GM21423 (cell line): ENCODE results near the gene IFRD2.
"Not testable (repeated sequence)": the region's sequence is repeated elsewhere in the genome, so short reads cannot be mapped to it uniquely, and the experiment has no call there.

Experiments used
- ATAC-seq: cut with Tn5 transposase; IDR thresholded peaks from one replicate; pipeline ENCODE4 v1.9.1; 2021; ENCODE audit warnings: mild to moderate bottlenecking, moderate library complexity; ENCODE audit not compliant: unreplicated experiment

The IFRD2 gene

GRCh38 chr3:50255251-50255615, 37.0 kb downstream of the IFRD2 start:
- ATAC-seq: no peak

- ATAC-seq: no peak
Observed at GRCh38 chr3:50254577-50255250, 37.5 kb downstream of the IFRD2 start.

- no peak for ATAC-seq
Observed at GRCh38 chr3:50251220-50251619, 41.0 kb downstream of the IFRD2 start.

- ATAC-seq: no peak
Observed at GRCh38 chr3:50250514-50250913, 41.7 kb downstream of the IFRD2 start.

- ATAC-seq: no peak
Observed at GRCh38 chr3:50249457-50249856, 42.8 kb downstream of the IFRD2 start.

GRCh38 chr3:50248387-50248786, 43.8 kb downstream of the IFRD2 start:
- no peak for ATAC-seq

- ATAC-seq: peak; percentile 44
Observed at GRCh38 chr3:50246517-50246954, 45.7 kb downstream of the IFRD2 start.

GRCh38 chr3:50245831-50246516, 46.3 kb downstream of the IFRD2 start:
- ATAC-seq: peak; percentile 63

- no peak for ATAC-seq
Observed at GRCh38 chr3:50245251-50245745, 46.9 kb downstream of the IFRD2 start.

GRCh38 chr3:50244813-50245212, 47.4 kb downstream of the IFRD2 start:
- not testable (repeated sequence) for ATAC-seq

GRCh38 chr3:50243543-50243895, 48.7 kb downstream of the IFRD2 start:
- no peak for ATAC-seq

- no peak for ATAC-seq
Observed at GRCh38 chr3:50242851-50243542, 49.2 kb downstream of the IFRD2 start.

- ATAC-seq: no peak
Observed at GRCh38 chr3:50242381-50242770, 49.9 kb downstream of the IFRD2 start.

GRCh38 chr3:50241713-50242380, 50.4 kb downstream of the IFRD2 start:
- ATAC-seq: no peak

GRCh38 chr3:50241163-50241562, 51.1 kb downstream of the IFRD2 start:
- no peak for ATAC-seq

GRCh38 chr3:50239649-50240048, 52.6 kb downstream of the IFRD2 start:
- ATAC-seq: no peak

GRCh38 chr3:50238549-50239026, 53.6 kb downstream of the IFRD2 start:
- no peak for ATAC-seq

GRCh38 chr3:50237754-50238548, 54.3 kb downstream of the IFRD2 start:
- ATAC-seq: peak; percentile 34
